Measurements from ENCODE around the gene MMRN2. TPM values are rescaled to one million over a fixed set of nuclear protein-coding genes. Genes with fewer than 3 reads are reported as not detected.

MMRN2 gene
- total RNA-seq, 1 experiment from 2014 or later: 8.3 TPM

DNA sequence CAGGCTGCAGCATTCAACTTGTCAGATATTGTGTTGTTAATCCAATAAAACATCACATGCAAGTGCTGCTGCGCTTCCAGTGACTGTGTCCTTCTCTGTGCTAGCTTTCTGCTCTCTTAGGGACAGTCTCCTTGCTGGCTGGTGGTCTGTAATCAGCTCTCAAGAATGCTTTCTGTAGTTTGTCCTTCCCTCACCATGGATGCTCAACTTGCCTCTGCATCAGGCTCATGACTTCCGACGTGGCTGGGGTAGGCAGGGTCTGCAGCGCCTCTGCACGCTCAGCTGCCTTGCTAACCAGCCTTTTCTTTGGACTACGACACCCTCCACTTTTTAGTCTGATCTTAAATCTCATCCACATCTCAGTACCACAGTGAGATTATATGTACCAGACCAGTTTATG lies 58.3 kb downstream of the MMRN2 start:
- no peak overlapping the region for H3K27ac ChIP-seq (ENCODE audit: low read depth, low read length)
- CTCF ChIA-PET: interaction anchor here (0.6 to 1.9 kb wide), 7 partner anchors 13 to 209 kb away, joined by 3 to 9 read pairs (median 4); no protein-coding TSS in a partner anchor
- intact Hi-C loops (cut with micrococcal nuclease): loop anchor here (1.0 to 10.0 kb wide), 3 partner anchors 187 to 304 kb away; no protein-coding TSS in a partner anchor

More for the DNA sequence above, 58.3 kb downstream of the MMRN2 start:
- Histone ChIP-seq H3K9ac (ENCODE audit: low read length) (no peak overlapping the region), H3K79me2 (ENCODE audit: insufficient read depth, low read length) (no peaks in the 10 kb centered on the region), H3K36me3 (ENCODE audit: control insufficient read depth in 1 of 2, insufficient read depth in 2 of 2, low read length in 2 of 2) (peaks cover 5 to 16% of the 10 kb centered on the region in 2 experiments; a peak in 2 of 4 replicates), H3K9me3 (ENCODE audit: control insufficient read depth in 1 of 2, insufficient read depth in 1 of 2, low read depth in 1 of 2, low read length in 2 of 2) (no peaks in the 10 kb centered on the region), H3K4me3 (replicated peaks in 1 of 2; ENCODE audit: low read depth in 1 of 2, low read length in 2 of 2) (no peak overlapping the region), H3K9me2 (ENCODE audit: insufficient read depth) (no peaks in the 10 kb centered on the region), H4K20me1 (ENCODE audit: insufficient read depth) (no peaks in the 10 kb centered on the region), H3K4me1 (ENCODE audit: control insufficient read depth in 1 of 2, insufficient read depth in 2 of 2, low read length in 2 of 2) (no peaks in the 10 kb centered on the region), H3K27me3 (ENCODE audit: insufficient read depth, low read length) (no peaks in the 10 kb centered on the region), H3K4me2 (ENCODE audit: low read length) (no peak overlapping the region), H2AFZ (ENCODE audit: low read depth, low read length, poor library complexity, severe bottlenecking) (no peak overlapping the region)
- ChIA-PET RAD21 (ENCODE audit: low non-redundant PET in 1 of 2, low total read pairs in 2 of 2, uncharacterized antibody in 2 of 2, unreplicated experiment in 2 of 2) (no interaction called here), POLR2A (no interaction called here)
- BruUV-seq (replicated peaks): no TSS peak
- ATAC-seq (no peak), DNase-seq (ENCODE audit: low read depth, low spot score) (no peak)
- TF ChIP-seq CEBPB (IDR thresholded peaks at IDR 0.05; ENCODE audit: low read depth) (no peak), ZFX (IDR thresholded peaks at IDR 0.05) (no peak), JUND (IDR thresholded peaks at IDR 0.05) (no peak), YY1 (IDR thresholded peaks at IDR 0.05; ENCODE audit: extremely low read depth, insufficient replicate concordance, low read depth, low read length) (no peak), EZH2phosphoT487 (IDR thresholded peaks at IDR 0.05; ENCODE audit: borderline replicate concordance) (no peak), MAX (IDR thresholded peaks at IDR 0.05) (no peak), ZNF274 (IDR thresholded peaks at IDR 0.05; ENCODE audit: low read depth, low read length) (no peak), TCF7L2 (IDR thresholded peaks at IDR 0.05; ENCODE audit: borderline replicate concordance, extremely low read depth, insufficient read depth, insufficient read length) (no peak), RAD21 (IDR thresholded peaks at IDR 0.05; ENCODE audit: low read depth) (no peak), SRF (IDR thresholded peaks at IDR 0.05; ENCODE audit: low read depth) (no peak), EZH2 (IDR thresholded peaks at IDR 0.05) (no peak)
- TF ChIP-seq, protein P1, sequence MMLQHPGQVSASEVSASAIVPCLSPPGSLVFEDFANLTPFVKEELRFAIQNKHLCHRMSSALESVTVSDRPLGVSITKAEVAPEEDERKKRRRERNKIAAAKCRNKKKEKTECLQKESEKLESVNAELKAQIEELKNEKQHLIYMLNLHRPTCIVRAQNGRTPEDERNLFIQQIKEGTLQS (IDR thresholded peaks at IDR 0.05): no peak
- TF ChIP-seq, protein P2, sequence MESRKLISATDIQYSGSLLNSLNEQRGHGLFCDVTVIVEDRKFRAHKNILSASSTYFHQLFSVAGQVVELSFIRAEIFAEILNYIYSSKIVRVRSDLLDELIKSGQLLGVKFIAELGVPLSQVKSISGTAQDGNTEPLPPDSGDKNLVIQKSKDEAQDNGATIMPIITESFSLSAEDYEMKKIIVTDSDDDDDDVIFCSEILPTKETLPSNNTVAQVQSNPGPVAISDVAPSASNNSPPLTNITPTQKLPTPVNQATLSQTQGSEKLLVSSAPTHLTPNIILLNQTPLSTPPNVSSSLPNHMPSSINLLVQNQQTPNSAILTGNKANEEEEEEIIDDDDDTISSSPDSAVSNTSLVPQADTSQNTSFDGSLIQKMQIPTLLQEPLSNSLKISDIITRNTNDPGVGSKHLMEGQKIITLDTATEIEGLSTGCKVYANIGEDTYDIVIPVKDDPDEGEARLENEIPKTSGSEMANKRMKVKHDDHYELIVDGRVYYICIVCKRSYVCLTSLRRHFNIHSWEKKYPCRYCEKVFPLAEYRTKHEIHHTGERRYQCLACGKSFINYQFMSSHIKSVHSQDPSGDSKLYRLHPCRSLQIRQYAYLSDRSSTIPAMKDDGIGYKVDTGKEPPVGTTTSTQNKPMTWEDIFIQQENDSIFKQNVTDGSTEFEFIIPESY (IDR thresholded peaks at IDR 0.05; ENCODE audit: extremely low read depth, insufficient replicate concordance, low read length): no peak
